Right renal pelvis (tissue), 4 donors: ENCODE results near the gene C1orf232. TPM values are rescaled to one million over a fixed set of nuclear protein-coding genes. Genes with fewer than 3 reads are reported as not detected.

Experiments
- DNase-seq, 4 donors: peaks; one replicate each; pipeline ENCODE4 v3.0.0-alpha.2; 2013; ENCODE audit warnings: low read depth in 4 of 4, low spot score in 3 of 4, missing footprints in 1 of 4
- polyA plus RNA-seq, 4 donors: library from polyadenylated mRNA; unstranded; fragments of 120-200 nt; gene quantifications; one replicate each; pipeline ENCODE4 v1.2.1, GENCODE V29; 2013; ENCODE audit not compliant: insufficient read length in 4 of 4

The C1orf232 gene
- polyA plus RNA-seq, 4 donors: 0.17 TPM; not detected in 3

DNA sequence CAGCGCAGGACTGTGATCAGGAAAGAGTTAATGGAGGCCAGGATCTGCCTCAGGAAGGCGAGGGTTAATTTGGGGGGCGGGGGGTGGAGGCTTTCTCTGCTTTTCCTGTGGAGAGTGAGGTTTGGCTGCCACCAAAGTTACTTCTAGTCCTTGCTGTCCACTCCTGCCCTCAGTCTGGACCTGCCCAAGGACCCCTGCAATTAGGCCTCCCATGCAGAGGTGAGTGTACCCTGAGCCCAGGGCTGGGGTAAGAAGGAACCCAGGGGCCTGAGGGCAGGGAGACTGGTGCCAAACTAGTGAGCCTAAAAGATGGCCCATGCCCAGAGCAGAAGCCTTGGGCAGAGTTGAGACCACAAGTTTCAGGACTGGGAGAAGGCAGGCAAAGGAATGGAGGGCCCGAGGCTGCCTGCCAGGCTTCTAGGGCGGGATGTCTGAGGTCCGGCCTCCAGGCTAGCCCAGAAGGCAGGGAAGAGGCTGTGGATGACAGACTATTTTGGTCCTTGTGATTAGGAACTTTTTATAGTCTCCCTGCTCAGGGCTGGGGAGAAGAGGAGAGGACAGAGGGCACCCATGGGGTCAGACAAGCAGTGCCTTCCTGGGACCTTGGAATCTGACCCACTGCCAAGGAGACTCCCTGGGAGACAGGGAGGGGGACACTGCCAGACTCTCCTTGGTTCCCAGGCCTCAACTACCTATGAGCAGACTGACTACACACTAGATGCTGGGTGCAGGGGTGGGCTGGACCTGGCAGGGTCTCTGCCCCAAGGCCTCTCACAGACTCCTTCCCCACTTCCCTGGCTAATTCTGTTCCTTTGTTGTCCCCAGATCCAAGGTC, 9.6 kb downstream of the C1orf232 start, which contains the start of gene FAM110D:
Gene FAM110D (plus strand): TSS at position 172 of the 835 bp plus-strand sequence. CDS start 2,213 bp downstream, outside the sequence.
- no peak for DNase-seq

DNA sequence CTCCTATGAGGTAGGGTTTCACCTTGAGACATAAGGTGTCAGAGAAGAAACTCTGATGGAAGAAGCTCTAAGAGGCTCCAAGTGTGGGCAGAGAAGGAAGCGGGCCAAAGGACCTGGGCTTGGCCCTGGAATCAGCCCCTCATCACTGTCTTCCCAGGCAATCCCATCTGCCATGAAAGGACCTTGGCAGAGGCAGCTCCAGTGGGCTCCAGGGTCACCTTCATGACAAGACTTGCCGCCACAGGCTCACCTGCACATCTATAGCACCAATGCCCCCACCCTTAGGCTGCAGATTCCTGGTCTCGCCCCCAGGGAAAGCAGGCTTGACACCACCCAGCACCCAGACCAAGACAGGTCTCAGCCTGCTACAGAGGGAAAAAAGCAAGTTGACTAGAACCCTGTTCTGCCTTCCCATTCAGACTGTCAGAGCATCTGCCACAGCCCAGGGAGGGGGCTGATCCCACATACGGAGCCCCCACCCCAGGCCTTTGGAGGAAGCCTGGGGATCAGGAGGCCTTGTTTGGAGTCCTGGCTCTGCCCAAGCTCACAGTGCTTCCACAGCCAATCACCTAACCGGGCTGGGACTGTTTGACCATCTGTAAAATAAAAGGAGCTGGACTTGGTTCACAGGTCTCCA, 10.4 kb downstream of the C1orf232 start:
- no peak for DNase-seq

DNA sequence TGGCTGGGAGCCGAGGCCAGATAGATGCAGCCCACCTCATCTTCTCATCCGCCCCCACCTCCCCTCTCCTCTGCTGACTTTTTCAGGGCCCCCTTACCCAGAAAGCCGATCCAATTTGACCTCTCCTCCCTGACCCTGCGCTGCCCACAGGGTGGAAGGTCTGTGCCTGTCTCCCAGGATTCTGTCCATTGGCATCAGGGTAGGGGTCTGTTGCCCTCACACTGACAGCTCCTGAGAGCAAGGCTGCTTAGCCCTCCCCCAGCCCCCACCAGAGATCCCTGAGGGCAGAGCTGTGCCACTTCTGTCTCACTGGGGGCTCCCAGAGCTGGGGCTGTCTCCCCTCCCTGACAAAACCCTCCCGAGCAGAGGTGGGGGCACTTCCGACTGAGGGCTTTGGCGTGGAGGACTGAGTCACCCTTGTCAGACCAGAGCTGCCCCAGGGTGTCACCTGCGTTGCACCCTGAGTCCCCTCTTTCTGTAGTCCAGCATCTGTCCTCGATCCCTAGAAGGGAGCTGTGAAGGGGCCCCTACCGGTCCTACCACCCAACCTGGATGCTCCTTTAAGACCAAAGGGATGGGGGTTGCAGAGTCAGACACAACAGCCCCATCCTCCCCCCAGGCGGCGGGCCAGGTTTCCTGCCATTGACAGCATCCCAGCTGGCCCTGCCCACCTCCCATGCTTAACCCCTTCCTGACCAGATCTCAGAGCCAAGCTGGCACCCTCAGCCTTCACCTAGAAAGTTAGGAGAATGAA, 12.3 kb downstream of the C1orf232 start:
- DNase-seq: no peak

DNA sequence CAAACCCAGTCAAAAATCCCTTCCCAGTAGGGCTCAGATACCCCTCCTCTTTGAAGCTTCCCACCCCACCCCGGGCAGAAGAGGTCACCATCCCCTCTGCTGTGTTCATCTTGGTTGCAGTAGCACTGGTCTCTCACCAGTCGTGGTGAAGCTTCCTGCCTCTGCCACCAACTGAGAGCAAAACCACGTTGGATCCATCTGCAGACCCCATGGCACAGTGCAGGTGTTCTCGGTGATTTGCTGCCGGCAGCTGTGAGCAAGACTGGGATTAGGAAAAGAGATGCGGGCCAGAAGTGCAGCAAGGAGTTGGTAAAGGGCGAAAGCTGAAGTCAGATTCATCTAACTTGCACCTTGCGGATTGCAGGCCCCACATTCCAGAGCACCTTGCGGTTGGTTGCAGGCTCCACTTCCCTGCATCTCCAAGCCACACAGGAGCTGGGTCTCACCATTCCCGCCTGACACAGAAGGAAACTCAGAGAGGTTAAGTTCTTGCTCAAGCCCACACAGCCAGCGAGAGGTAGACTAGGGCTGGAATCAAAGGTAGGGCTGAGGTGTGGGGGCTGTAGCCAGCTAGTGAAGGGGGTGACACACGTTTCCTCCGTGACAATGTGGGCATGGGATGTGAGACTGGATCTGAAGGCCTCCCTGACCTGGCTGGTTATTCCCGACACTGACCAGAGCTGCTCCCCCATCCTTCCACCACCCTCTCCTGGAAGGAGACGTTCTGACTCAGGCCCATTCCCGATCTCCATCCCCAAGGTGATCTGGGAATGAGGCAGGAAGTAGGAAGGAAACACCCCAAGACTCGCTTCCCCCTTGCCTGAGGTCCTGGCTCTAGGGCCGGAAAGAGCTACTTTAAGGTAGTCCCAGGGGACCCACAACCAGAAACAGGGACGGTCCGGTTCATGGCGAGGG, 13.1 kb downstream of the C1orf232 start:
- DNase-seq: no peak

DNA sequence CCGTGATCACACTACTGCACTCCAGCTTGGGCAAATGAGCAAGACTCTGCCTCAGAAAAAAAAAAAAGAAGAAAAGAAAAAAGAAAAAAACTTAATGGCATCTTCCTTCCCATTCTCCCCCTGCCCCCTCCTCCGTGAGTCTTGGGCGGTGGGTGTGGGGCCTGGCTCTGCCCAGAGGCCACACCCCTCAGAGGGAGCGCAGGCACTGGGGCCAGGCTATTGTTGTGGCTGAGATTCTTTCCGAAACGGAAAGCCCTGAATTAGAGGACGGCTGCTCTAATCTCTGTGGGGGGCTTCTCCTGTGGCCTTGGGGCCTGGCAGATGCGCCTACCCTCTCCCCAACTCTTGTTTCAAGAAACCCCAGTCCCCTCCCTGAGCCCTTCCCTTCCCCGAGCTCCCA, 14.0 kb downstream of the C1orf232 start:
- no peak for DNase-seq

DNA sequence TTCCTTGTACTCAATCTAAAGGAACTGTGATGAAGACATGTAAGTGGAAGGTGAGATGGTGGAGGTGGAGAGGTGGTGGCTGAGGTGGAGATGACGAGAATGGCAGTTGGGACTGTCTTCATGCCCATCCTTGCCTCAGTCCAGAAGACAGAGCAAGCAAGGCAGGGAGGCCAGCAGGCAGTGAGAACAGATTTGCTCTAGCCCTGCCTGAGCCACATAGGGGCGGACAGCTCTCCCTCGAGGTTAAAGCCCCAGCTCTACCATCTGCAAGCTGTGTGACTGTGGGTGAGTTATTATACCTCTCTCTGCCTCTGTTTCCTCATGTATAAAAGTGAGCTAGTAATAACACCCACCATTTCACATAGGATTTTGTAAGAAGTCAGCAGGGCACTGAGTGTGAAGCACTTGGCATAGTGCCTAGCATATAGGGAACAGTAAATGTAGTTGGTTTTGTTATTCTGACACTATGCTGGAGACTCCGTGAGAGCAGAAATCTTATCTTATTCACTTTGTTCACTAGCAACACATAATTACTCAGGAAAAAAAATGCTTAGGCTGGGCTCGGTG, 14.7 kb downstream of the C1orf232 start:
- DNase-seq: no peak

DNA sequence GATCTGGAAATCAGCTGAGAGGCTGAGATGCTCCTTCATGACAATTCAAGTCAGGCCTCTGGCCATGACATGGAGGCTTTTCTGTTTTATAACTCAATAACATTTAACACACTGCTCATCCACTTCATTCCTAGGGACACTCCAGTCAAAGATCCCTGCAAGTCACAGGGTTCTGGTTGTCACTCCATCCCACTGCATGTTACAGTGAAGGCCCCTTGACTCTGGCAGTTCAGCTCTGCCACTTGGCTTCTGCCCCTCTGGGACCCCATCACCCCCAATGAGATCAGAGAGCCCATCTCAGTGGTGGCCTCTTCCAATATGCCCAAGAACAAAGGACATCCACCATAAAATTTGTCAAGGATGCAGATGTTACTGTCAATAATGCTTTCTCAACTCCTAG, 19.9 kb downstream of the C1orf232 start:
- no peak for DNase-seq

DNA sequence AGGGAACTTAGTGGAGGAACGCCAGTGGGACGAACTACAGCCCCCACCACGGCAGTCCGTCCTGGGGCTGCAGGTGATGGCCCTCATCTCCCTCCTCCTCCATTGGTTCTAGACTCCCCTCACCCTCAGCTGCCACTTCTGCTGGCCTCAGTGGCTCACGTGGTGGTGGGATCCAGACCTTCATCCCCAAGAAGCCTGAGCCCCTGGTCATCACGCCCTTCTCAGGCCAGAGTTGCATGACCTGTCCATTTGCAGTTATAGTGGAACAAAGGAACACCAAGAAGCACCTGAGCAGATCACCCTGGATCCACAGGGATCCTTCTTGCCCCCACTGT, 22.8 kb downstream of the C1orf232 start:
- DNase-seq: no peak

DNA sequence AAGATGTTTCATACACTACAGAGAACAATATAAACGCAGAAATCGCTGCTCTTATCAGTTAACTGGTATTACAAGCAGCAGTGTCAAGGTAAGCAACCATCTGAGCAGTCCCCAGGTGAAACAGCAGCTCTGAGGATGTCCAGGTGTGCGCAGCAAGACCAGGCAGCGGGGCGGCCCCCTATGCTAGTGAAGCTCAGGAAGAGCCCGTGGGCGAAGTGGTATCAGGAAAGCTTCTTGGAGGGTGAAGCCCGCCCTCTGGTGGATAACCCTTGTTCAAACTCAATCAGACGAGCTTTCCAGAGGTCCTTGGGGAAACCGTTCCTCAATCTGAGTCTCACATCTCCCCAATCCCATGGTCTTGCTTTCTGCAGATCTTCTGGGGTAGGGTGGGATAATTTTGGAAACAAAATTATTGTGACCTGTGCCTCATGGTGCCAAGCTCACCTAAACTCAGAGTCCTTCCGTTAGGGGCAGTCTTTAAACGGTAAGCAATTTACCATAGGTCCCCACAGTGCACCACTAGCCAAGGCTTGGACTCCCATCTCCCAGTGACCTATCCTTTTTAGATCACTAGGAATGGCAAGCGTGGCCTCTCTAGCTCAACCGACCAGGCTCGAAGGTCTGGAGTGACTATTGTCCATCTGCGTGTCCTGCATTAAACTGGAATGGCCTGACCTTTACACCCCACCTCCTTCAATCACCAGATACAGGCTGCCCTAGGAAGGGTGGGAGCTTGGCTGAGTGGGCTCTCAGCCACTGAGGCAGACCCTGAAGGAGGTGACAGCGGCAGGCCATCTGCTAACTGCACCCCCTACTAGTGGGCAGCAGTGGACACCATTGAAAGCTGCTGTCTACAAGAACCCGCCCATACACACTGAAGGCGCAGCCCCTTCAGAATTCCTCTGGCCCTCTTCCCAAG, 23.5 kb downstream of the C1orf232 start:
- DNase-seq: peak in 2 of 4 donors; percentile 66 to 76

DNA sequence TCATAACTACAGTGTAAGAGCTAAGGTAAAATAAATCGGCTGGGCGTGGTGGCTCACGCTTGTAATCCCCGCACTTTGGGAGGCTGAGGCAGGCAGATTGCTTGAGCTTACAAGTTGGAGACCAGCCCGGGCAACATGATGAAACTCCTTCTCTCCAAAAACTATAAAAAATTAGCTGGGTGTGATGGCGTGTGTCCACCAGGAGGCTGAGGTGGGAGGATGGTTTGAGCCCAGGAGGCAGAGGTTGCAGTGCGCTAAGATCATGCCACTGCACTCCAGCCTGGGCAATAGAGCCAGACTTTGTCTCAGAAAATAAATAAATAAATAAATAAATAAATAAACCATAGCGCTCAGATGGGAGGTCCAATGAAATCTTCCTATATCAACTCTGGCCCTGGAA, 26.6 kb downstream of the C1orf232 start:
- DNase-seq: no peak

DNA sequence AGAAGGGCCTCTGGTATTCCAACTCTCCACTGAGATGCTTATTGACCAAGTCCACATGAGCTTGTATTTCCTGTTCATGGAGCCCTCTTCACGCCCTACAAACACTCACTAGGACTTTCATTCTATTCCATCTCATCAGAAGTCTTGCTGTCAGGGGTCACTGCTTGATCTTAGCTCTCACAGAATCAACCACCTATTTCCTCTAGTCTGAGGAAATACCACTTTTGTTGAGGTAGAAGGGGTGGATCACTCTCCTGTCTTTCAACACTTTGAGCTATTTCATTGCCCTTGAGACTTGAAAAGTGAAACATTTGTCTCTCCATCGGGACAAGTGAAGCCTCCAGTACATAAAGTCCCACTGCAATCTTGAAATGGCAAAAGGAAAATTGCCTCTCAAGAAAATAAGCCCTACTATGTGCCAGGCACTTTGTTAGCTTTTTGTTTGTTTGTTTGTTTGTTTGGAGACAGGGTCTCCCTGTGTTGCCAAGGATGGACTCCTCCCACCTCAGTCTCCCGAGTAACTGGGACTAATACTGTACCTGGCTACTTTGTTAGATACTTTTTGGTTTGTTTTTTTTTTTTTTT, 29.7 kb downstream of the C1orf232 start:
- DNase-seq: no peak

DNA sequence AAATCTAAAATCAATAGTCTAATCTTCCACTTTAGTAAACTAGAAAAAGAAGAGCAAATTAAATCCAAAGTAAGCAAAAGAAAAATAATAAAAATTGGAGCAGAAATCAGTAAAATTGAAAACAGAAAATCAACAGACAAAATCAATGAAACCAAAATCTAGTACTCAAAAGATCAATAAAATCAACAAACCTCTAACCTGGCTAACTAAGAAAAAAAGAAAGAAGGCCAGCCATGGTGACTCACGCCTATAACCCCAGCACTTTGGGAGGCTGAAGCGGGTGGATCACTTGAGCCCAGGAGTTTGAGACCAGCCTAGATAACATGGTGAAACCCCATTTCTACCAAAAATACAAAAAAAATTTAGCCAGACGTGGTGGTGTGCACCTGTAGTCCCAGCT, 34.3 kb downstream of the C1orf232 start:
- DNase-seq: no peak

DNA sequence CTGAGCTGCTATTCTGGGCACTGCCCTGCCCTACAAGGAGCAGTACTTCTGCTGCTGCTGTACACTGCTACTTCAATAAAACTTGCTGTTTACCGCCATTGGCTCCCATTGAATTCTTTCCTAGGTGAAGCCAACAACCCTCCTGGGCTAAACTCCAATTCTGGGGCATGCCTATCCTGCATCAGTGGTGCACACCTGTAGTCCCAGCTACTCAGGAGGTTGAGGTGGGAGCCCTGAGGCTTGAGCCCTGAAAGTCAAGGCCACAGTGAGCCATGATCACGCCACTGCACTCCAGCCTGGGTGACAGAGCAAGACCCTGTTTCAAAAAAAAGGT, 36.0 kb downstream of the C1orf232 start:
- DNase-seq: no peak

DNA sequence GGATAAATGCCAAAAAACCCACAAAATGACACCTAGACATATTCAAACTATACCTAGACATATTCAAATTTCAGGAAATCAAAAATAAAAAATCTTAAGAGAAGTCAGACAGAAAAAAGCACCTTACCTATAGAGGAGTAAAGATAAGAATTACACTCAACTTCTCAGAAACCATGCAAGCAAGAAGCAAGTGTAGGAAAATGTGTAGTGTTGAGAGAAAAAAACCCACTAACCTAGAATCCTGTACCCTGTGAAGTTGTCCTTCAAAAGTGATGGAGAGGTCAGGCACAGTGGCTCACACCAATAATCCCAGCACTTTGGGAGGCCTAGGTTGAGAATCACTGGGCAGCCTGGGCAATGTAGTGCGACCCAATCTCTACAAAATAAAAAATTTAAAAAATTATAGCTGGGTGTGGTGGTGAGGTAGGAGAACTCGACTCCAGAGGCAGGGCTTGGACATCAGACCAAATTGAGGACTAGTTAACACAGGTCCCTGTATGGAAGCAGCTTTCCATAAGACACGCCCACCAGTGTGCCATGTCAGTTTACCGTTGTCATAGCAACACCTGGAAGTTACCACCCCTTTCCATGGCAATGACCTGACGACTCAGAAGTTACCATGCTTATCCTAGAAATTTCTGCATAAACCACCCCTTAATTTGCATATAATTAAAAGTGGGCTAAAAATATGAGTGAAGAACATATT, 36.5 kb downstream of the C1orf232 start:
- no peak for DNase-seq

DNA sequence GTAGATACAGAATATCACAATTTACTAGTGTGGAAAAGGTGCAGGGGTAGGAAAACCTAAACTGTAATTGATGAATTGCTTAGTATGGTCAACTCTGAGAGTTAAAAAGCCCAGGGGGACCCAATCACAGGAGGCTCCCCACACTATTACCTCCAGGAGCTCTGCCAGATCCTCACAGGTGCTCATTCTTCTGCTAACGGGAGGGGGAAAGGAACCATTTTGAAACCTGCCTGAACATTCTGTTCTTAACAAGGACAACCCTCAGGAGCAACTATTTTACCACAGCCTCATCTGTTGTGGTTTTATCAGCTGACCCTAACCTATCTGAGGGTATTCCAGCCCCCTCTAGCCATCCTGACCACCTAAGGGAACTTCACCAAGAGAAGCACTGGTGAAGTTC, 38.1 kb downstream of the C1orf232 start:
- no peak for DNase-seq

DNA sequence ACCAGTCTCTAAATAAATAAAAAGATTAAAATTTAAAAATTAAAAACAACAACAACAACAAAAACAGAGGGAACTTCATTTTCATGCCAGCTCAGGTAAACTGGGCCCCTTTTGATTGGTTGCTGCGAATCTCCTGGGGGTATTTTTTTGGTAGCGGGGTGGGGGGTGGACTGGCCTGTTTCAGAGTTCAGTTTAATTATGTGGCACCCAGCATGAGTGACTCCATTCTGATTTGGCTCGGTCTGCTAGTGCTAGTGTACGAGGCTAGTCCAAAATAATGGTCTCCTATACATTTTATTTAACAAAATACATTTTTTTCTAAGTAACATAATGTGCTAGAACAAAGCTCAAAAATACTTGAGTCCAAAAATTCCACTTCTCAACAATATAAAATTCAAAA, 39.0 kb downstream of the C1orf232 start:
- no peak for DNase-seq

DNA sequence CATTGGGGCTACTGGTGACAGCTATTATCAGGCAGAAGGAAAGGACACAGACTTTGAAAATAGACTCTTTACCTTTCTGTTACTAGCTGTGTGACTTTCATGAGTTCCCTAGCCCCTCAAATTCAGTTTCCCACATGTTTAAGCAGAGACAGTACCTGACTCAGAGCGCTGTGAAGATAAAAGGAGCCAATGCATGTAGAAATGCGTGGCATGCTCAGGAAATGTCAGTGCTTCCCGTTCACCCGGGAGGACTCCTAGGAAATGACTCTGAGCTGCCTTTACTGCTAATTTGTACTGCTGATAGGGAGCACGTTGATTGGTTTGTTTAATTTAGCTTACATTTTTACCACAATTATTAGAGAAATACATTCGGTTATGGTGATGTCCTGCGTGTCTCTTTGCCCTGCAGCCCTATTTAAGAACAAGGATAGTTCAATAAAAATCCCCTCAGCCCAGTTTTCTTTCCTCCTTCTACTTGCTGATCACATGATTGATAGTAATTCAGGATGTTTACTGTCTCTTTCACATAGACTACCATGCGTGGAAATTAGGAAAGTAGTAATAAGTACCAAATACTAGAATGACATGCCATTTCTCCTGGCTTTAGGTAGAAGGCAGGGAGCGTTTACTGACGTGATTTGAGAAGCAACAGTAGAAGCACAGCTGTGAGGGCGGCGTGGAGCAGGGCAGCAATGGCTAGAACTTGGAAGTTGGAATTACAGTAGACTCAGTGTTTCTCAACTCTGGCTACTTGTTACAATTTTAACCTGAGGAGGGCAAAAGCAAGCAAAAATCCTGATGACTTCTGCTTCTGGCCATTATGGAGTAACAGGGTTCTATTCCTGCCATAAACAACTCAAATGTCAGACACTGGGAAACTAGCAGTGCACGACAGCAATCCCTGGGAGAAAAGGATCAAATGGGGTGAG, 41.3 kb downstream of the C1orf232 start:
- no peak for DNase-seq
